H1 (cell line): ENCODE measurements around the gene CRNN. TPM values are rescaled to one million over a fixed set of nuclear protein-coding genes. Genes with fewer than 3 reads are reported as not detected.

Experiments used
- TBP ChIP-seq: IDR thresholded peaks from 2 replicates; pipeline ENCODE4 v1.6.1; 2011; ENCODE audit warnings: low read depth, low read length, improper control_type of control experiment
- polyA plus RNA-seq, 7 experiments: library from polyadenylated mRNA; depleted of rRNA in 3 of 7; stranded (reverse) in 5 of 7; unstranded in 2 of 7; fragments of >200 nt in 5 of 7; fragments of 200-250 nt in 2 of 7; gene quantifications; 1 replicate in 5 of 7; 2 replicates in 1 of 7; 4 replicates in 1 of 7; pipeline versions ENCODE4 v1.2.1 to v1.2.3, GENCODE V29; 2011 to 2013; ENCODE audit warnings: missing spikeins in 2 of 7, mixed read lengths in 2 of 7
- total RNA-seq: library from RNA; stranded (reverse); fragmentation: NEBNext Ultra II Directional; extraction: Animal tissue kit (Norgen Biotek cat#: 25700); gene quantifications from 2 replicates; pipeline ENCODE4 v1.2.1, GENCODE V29; 2021

CRNN gene
- total and polyA plus RNA-seq, 2 of the 8 experiments (the other 6 are each of a cell fraction or from before 2014, with no cell fraction given), result not detected

DNA sequence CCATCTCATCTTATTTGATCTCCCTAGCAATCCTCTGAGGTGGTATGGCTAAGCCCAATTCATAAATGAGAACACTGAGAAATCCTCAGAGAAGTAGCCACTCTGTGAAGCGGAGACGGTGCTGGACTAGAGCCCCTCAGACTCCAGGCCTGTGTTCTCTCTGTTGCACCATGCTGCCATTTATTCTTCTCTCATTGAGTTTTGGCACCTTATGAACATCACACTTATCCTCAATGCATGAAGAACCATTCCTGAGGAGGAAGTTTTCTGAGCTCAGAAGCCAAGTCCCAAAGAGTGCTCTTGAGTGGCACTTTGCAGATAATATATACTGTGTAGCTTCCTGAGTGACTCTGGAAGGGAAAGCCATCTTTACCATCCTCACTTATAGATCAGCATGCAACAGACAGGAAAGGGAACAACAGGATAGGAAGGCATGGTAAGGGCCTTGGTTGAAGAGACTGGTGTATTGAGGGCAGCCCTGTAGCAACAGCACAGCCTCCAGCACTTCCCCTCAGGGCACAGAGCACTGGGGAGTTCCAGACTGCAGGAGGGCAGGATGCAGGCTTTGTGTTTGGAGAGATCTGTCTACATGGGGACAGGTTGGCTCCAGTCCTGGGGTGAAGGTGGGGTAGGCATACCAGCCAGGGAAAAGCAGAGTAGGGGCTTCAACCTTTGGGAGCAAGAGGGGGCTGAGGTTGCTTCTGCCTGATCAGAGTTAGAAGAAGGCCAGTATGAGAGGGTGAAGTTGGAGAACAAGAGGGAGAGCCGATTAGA is 1.6 kb upstream of the CRNN start (continued):
- TF ChIP-seq TBP, result no peak
